ENCODE measurements around the gene GMPPB.
A peak's percentile ranks its signal among the peaks of the same experiment; 100 is the strongest.
"Not testable (repeated sequence)": the region's sequence is repeated elsewhere in the genome, so short reads cannot be mapped to it uniquely, and the experiment has no call there.

GMPPB gene

DNA sequence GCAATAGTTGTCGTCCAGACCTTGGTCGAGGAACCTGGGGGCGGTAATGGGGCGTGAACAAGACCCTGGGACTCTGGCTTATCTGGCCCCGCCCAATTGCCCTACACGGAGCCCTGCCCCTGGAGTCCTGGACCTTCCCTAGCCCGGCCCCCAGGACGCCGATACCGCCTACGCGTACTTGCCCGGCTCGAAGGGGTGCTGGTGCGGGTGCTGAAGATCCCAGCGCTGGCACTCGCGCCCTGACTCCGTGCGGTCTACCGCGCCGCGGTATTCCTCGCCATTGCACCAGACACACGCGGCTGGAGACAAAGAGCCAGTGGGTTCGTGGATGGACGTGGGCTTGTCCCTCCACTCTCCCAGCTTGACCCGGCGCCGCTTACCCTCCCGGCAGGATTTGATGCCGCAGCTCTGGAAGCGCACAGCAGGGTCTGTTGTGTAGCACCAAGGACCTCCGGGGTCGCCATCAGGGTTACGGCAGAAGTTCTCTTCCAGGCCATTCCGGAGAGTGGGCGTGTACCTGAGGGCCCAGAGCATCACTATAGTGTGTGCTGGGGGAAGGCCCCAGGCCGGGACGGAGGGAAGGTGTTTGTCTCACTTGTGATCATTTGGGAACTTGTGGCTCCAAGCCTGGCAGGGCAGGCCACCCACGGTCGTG is 36.9 kb downstream of the GMPPB start:
- H3K9me3 Mint-ChIP-seq; intact Hi-C loops (cut with micrococcal nuclease): not testable (repeated sequence)
- H3K36me3 Mint-ChIP-seq (ENCODE audit: low read depth) = peaks cover 48% of the 10 kb centered on the region

DNA sequence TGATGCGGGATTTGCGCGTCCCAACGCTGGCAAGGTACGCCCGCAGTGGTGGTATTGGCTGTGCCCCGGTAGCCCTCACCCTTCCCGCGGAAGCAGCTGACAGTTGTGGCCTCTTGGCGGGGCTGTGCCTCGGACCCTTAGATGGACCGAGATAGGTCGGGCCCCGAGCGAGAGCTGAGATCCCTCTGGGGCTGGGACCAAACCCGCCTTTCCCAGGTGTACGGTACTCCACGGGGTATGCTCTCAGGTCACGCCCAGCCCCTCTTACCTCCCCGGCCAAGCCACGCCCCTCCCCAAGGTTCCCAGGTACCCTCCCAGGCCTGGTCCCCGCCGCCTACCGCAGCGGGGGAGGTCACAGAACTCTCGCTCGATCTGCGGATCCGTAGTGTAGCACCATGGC is 37.4 kb downstream of the GMPPB start:
- Mint-ChIP-seq H3K36me3 (ENCODE audit: low read depth) (peaks cover 54% of the 10 kb centered on the region), H3K4me1 (ENCODE audit: low read depth) (peaks cover 35% of the 10 kb centered on the region), H3K27me3 (peaks cover 36% of the 10 kb centered on the region), H3K4me3 (peak overlapping the region; percentile 53)
- H3K9me3 Mint-ChIP-seq; intact Hi-C loops (cut with micrococcal nuclease); H3K27ac Mint-ChIP-seq: not testable (repeated sequence)

More for the DNA sequence above, 36.9 kb downstream of the GMPPB start:
- peak overlapping the region; percentile 53 for H3K4me3 Mint-ChIP-seq
- not testable (repeated sequence) for H3K27ac Mint-ChIP-seq
- peaks cover 40% of the 10 kb centered on the region for H3K4me1 Mint-ChIP-seq (ENCODE audit: low read depth)
- H3K27me3 Mint-ChIP-seq = peaks cover 36% of the 10 kb centered on the region

DNA sequence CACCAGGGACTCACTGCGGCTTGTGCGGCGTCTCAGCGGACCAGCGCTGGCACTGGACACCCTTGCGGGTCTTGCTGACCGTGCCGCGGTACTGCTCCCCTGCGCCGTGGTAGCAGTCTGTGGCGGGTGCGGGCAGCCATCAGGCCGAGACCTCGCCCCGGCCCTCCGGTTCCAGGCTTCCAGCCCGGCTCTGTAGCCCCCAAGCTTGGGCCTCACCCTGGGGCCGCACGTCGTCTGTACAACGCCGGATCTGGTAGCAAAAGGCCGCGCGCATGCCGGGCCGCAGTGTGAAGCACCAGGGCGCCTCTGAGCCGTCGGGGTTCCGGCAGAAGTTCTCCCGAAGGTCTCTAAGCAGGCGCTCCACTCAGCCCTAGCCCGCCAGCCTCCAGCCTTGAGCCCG is 37.9 kb downstream of the GMPPB start:
- H3K4me3 Mint-ChIP-seq; H3K9me3 Mint-ChIP-seq; H3K27ac Mint-ChIP-seq; intact Hi-C loops (cut with micrococcal nuclease): not testable (repeated sequence)
- peaks cover 36% of the 10 kb centered on the region for H3K27me3 Mint-ChIP-seq
- H3K4me1 Mint-ChIP-seq (ENCODE audit: low read depth) = peaks cover 30% of the 10 kb centered on the region
- H3K36me3 Mint-ChIP-seq (ENCODE audit: low read depth) = peaks cover 59% of the 10 kb centered on the region

DNA sequence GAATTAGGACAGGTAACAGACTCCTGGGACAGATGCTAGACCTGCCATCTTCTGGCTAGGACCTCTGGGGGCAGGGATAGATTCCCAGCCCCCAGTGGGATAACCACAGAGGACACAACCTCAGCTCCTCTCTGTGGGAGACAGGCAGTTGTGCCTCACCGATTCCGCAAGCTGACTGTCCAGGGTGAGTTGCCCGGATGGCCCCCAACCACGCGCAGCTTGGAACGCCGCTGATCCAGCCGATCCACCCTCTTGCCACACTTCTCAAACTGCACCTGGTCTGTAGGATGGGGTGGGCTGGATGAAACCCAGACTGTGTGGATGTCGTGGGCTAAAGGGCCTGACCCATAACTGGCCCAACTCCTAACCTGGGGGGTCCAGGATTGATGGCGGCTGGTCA is 38.6 kb downstream of the GMPPB start:
- H3K27me3 Mint-ChIP-seq = peaks cover 36% of the 10 kb centered on the region
- H3K4me3 Mint-ChIP-seq; intact Hi-C loops (cut with micrococcal nuclease); H3K27ac Mint-ChIP-seq; H3K9me3 Mint-ChIP-seq: not testable (repeated sequence)
- H3K36me3 Mint-ChIP-seq (ENCODE audit: low read depth) = peaks cover 66% of the 10 kb centered on the region
- H3K4me1 Mint-ChIP-seq (ENCODE audit: low read depth) = peaks cover 24% of the 10 kb centered on the region

DNA sequence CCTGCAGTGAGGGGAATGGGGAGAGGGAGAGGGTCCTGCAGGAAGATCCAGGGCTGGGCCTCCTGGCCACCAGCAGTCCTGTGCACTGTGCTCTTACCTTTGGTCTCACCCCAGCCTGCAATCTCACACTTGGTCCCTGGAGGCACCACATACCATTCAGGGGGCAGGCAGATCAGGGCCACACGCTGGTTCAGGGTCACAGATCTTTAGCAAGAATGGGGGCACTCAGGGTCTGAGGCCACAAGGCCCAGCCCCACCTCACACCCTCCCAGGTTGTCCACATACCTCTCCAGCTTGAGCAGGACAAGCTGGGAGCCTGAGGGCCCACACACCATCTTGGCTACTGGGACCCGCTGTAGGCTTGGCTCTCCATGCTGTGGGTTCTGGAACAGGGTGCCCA is 39.3 kb downstream of the GMPPB start:
- H3K4me3 Mint-ChIP-seq; intact Hi-C loops (cut with micrococcal nuclease); H3K9me3 Mint-ChIP-seq; H3K27ac Mint-ChIP-seq: not testable (repeated sequence)
- Mint-ChIP-seq H3K36me3 (ENCODE audit: low read depth) (peaks cover 68% of the 10 kb centered on the region), H3K4me1 (ENCODE audit: low read depth) (peaks cover 24% of the 10 kb centered on the region), H3K27me3 (peaks cover 36% of the 10 kb centered on the region)

DNA sequence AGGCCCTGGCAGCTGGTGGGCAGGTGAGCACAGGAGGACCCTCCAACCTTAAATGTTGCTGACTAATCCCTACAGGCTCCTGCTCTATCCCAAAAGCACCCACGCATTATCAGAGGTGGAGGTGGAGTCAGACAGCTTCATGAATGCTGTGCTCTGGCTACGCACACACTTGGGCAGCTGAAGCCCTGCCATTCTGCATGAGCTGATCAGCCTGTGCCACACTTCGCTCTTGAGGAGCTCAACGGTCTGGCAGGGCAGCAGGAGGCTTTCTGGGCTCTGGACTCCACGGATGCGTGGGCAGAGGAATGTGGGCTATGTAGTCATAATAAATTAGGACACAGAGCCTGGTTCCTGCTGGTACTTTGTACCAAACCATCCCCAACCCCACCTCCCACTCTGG is 40.6 kb downstream of the GMPPB start:
- peaks cover 74% of the 10 kb centered on the region for H3K36me3 Mint-ChIP-seq (ENCODE audit: low read depth)
- intact Hi-C loops (cut with micrococcal nuclease) = no loop called here
- H3K9me3 Mint-ChIP-seq = no peaks in the 10 kb centered on the region
- H3K27me3 Mint-ChIP-seq = peaks cover 36% of the 10 kb centered on the region
- peaks cover 15% of the 10 kb centered on the region for H3K4me1 Mint-ChIP-seq (ENCODE audit: low read depth)
- H3K27ac Mint-ChIP-seq = no peak overlapping the region
- H3K4me3 Mint-ChIP-seq = no peak overlapping the region

DNA sequence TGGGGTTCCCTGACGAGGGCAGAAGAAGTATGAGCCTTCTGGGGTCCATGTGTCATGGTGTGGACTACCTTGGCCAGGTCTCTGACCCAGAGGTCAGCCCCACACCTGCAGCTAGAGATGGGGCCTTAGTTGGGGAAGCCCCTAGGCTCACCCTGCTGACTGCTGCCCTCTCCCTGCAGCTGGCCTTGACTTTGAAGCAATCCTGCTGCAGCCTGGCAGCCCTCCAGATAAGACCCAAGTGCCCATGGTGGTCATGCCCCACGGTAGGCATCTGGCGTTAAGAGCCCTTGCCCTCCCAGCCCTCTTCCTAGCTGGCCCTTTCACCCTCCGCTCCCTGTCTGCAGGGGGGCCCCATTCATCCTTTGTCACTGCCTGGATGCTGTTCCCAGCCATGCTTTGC is 42.2 kb downstream of the GMPPB start:
- Mint-ChIP-seq H3K9me3 (no peaks in the 10 kb centered on the region), H3K4me3 (no peak overlapping the region), H3K27ac (no peak overlapping the region), H3K27me3 (peaks cover 24% of the 10 kb centered on the region), H3K4me1 (ENCODE audit: low read depth) (peaks cover 15% of the 10 kb centered on the region), H3K36me3 (ENCODE audit: low read depth) (peaks cover 90% of the 10 kb centered on the region)
- intact Hi-C loops (cut with micrococcal nuclease) = no loop called here

DNA sequence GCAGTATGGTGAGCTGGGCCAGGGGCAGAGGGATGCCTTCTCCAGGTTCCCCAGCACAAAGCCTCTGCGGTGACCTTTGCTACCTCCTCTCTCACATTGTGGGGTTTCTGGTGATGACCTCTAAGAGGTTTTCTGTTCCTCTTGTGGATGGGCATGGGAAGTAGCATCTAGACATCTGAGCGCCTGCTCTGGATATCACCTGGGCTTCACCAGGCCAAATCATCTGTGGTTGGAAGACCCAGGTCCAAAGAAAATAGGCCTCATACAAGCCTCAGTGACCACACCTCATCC is 42.6 kb downstream of the GMPPB start:
- no peak overlapping the region for H3K27ac Mint-ChIP-seq
- peaks cover 21% of the 10 kb centered on the region for H3K27me3 Mint-ChIP-seq
- H3K4me1 Mint-ChIP-seq (ENCODE audit: low read depth) = peaks cover 15% of the 10 kb centered on the region
- peaks cover 94% of the 10 kb centered on the region for H3K36me3 Mint-ChIP-seq (ENCODE audit: low read depth)
- intact Hi-C loops (cut with micrococcal nuclease) = no loop called here
- H3K9me3 Mint-ChIP-seq = no peaks in the 10 kb centered on the region
- H3K4me3 Mint-ChIP-seq = no peak overlapping the region

DNA sequence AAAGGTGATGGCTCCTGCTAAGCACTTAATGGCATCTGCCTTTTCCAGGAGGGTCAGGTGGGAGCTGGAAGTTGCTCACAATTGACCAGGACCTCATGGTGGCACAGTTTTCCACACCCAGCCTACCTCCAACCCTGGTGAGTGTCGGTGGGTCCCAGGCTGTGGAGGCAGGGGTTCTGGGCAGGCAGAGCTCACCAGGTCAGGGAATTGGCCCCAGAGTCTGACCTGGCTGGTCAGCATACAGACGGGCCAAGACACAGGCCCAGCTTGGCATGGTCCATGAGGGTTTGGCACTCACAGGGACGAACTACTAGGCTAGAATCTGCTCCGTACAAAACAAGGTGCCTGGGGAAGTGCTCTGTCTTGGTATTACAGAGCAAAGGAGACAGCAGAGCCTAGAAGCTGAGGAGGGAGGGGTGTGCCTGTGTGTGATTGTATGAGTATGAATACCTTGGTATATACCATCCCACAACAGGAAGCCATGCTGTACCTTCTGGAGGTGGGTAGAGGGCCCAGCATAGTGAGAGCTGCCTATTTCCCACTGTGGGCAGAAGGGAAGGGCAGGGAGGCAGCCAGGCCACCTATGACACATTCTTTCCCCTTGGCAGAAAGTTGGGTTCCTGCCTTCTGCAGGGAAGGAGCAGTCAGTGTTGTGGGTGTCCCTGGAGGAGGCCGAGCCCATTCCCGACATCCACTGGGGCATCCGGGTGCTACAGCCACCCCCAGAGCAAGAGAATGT is 43.1 kb downstream of the GMPPB start:
- peaks cover 99% of the 10 kb centered on the region for H3K36me3 Mint-ChIP-seq (ENCODE audit: low read depth)

DNA sequence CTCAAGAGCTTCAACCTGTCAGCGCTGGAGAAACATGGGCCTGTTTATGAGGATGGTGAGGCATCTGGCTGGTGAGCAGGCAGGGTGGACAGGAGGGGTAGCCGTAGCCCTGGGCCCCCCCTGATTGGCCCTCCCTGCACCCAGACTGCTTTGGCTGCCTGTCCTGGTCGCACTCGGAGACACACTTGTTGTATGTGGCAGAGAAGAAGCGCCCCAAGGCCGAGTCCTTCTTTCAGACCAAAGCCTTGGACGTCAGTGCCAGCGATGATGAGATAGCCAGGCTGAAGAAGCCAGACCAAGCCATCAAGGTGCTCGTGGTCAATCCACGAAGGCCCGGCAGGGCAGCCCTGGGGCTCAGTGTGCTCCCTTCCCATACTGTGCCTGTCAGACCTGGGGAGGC is 47.8 kb downstream of the GMPPB start:
- Mint-ChIP-seq H3K27ac (no peak overlapping the region), H3K27me3 (peaks cover 4% of the 10 kb centered on the region), H3K36me3 (ENCODE audit: low read depth) (peaks cover 72% of the 10 kb centered on the region), H3K4me1 (ENCODE audit: low read depth) (peaks cover 43% of the 10 kb centered on the region), H3K4me3 (no peak overlapping the region), H3K9me3 (no peaks in the 10 kb centered on the region)
- intact Hi-C loops (cut with micrococcal nuclease) = no loop called here

More for the DNA sequence above, 43.1 kb downstream of the GMPPB start:
- no peak overlapping the region for H3K27ac Mint-ChIP-seq
- H3K4me3 Mint-ChIP-seq = no peak overlapping the region
- peaks cover 15% of the 10 kb centered on the region for H3K4me1 Mint-ChIP-seq (ENCODE audit: low read depth)
- H3K27me3 Mint-ChIP-seq = peaks cover 17% of the 10 kb centered on the region
- intact Hi-C loops (cut with micrococcal nuclease) = no loop called here
- H3K9me3 Mint-ChIP-seq = no peaks in the 10 kb centered on the region

DNA sequence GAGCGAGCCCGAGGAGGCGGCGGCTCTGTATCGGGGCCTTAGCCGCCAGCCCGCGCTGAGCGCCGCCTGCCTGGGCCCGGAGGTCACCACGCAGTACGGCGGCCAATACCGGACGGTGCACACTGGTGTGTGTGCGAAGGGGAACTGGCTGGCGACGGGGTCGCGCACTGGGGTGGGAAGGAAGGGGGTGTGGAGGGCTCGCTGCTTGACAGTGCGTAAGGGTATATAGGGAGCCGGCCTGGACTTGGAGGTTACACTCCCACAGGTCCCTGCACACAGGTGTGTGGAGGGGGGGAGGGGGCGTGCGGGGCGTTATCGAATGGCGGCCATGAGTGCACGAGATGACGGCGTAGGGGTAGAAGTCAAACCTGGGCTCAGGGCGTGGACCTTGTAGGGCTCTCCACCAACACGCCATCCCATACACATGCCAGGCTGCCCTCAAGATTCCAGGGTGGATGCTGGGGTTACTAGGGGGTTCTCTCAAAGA is 49.2 kb downstream of the GMPPB start:
- H3K27me3 Mint-ChIP-seq = peaks cover 9% of the 10 kb centered on the region
- H3K9me3 Mint-ChIP-seq = no peaks in the 10 kb centered on the region
- H3K4me1 Mint-ChIP-seq (ENCODE audit: low read depth) = peaks cover 37% of the 10 kb centered on the region
- H3K27ac Mint-ChIP-seq = peak overlapping the region; percentile 100
- intact Hi-C loops (cut with micrococcal nuclease) = loop anchor here (5.0 kb wide), 1 partner anchor 202 kb away; the partner anchor contains the start of gene DAG1
- H3K36me3 Mint-ChIP-seq (ENCODE audit: low read depth) = peaks cover 58% of the 10 kb centered on the region
- H3K4me3 Mint-ChIP-seq = peak overlapping the region; percentile 95

DNA sequence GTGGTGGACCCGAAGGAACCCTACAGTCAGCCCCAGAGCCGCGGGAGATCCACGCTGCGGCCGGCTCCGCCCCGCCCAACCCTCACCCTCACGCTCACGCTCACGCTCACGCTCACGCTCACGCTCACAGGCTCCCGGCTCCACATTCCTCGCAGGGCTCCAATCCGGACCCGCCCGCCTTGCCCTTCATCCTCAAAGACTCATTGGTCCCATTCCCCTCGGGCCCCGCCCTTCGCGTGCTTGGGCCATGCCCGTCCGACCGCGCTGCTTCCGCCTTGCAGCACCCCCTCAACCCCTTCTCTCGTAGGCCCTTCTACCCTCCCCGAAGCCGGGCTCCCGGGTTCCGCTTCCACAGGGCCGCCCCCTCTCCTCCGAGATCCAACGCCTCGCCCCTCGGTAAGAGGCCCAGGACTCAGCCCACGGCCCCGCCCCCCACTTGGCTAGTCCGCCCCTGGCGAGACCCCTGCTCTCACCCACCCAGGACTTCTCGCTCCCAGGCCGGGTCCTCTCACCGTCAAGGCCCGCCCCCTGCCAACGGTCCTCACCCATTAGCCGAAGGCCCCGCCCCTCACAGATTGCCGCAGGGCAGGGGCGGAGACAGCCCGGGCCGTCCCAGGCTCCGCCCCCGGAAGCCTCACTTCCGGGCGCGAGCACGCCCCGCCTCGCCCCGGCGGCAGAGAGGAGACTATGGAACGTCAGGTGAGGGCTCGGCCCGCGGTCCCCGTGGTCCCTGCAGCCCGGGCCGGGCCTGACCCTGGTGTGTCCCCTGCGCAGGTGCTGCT is 49.8 kb downstream of the GMPPB start, which contains the start of gene APEH:
Gene APEH, plus strand, starts transcription at position 637 of the 782 bp plus-strand sequence. Its CDS starts 51 bp downstream, at position 688.
- intact Hi-C loops (cut with micrococcal nuclease) = loop anchor here (5.0 kb wide), 1 partner anchor 202 kb away; the partner anchor contains the start of gene DAG1
- Mint-ChIP-seq H3K36me3 (ENCODE audit: low read depth) (peaks cover 52% of the 10 kb centered on the region), H3K4me3 (peak within 1 kb of the TSS; percentile 95)

DNA sequence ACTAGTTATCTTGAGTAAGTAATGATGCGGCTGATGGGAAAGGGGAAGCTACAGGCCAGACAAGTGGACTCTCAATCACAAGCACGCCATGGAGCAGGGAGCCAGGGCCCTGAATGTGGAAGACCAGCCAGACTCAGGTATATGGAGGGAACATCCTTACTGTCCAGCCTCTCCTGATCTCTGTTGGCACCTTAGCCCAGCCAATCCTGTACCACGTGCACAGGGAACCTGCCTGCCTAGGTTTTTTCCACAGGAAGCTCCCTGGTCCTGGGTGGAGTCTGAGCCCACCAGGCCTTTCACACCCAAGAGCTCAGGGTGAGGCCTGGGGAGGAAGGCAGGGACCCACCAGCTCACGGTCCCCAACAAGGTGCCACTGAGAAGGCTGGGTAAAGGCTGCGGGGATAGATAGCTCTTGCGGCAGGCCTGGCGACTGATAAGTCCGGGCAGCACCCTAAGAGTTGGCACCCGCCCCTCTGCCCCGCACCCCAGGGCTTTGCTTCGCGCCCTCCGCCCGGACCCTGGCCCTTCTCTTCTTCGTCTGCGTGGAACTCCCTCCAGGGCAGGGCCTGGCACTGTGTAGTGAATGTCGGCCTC is 50.5 kb downstream of the GMPPB start:
- peaks cover 45% of the 10 kb centered on the region for H3K36me3 Mint-ChIP-seq (ENCODE audit: low read depth)
- intact Hi-C loops (cut with micrococcal nuclease) = loop anchor here (5.0 kb wide), 1 partner anchor 201 kb away; the partner anchor contains the start of gene DAG1
- peaks cover 37% of the 10 kb centered on the region for H3K4me1 Mint-ChIP-seq (ENCODE audit: low read depth)
- peak overlapping the region; percentile 95 for H3K4me3 Mint-ChIP-seq
- H3K9me3 Mint-ChIP-seq = no peaks in the 10 kb centered on the region
- H3K27ac Mint-ChIP-seq = peak overlapping the region; percentile 100
- H3K27me3 Mint-ChIP-seq = peaks cover 19% of the 10 kb centered on the region

More for the DNA sequence above, 49.8 kb downstream of the GMPPB start, which contains the start of gene APEH:
- H3K4me1 Mint-ChIP-seq (ENCODE audit: low read depth) = peaks cover 37% of the 10 kb centered on the region
- H3K27ac Mint-ChIP-seq = peak within 1 kb of the TSS; percentile 100
- peaks cover 13% of the 10 kb centered on the region for H3K27me3 Mint-ChIP-seq
- H3K9me3 Mint-ChIP-seq = no peaks in the 10 kb centered on the region

All from dendritic cell treated with granulocyte-macrophage colony-stimulating factor and Interleukin-4, amounts not matched to agents 40 ng/mL and 50 ng/mL, for 4 days (primary cell).